Measurements from ENCODE around the gene PASK.

PASK gene

GRCh38 chr2:241091734-241092445, 57.4 kb downstream of the PASK start:
- Histone ChIP-seq H3K27ac (no peak overlapping the region), H3K4me3 (no peak overlapping the region)

GRCh38 chr2:241091201-241091600, 58.1 kb downstream of the PASK start:
- no peak overlapping the region for H3K4me3 ChIP-seq
- no peak overlapping the region for H3K27ac ChIP-seq

GRCh38 chr2:241088791-241089732, 60.2 kb downstream of the PASK start:
- Histone ChIP-seq H3K4me3 (no peak overlapping the region), H3K27ac (no peak overlapping the region)

GRCh38 chr2:241088376-241088775, 60.9 kb downstream of the PASK start:
- Histone ChIP-seq H3K27ac (no peak overlapping the region), H3K4me3 (no peak overlapping the region)

GRCh38 chr2:241087420-241088268, 61.6 kb downstream of the PASK start:
- H3K27ac ChIP-seq: no peak overlapping the region
- no peak overlapping the region for H3K4me3 ChIP-seq

GRCh38 chr2:241084856-241085444, 64.3 kb downstream of the PASK start:
- Histone ChIP-seq H3K27ac (no peak overlapping the region), H3K4me3 (no peak overlapping the region)

GRCh38 chr2:241083091-241083415, 66.2 kb downstream of the PASK start:
- Histone ChIP-seq H3K27ac (no peak overlapping the region), H3K4me3 (no peak overlapping the region)

GRCh38 chr2:241082341-241083090, 66.8 kb downstream of the PASK start:
- H3K27ac ChIP-seq: no peak overlapping the region
- H3K4me3 ChIP-seq: no peak overlapping the region

- H3K27ac ChIP-seq: peak overlapping the region in 1 of 21 experiments; percentile 52
- no peak overlapping the region for H3K4me3 ChIP-seq
These were observed 67.5 kb downstream of the PASK start for GRCh38 chr2:241081643-241082340.

- H3K27ac ChIP-seq: peak overlapping the region in 2 of 21 experiments; percentile 21 to 52
These were observed 68.1 kb downstream of the PASK start for GRCh38 chr2:241081190-241081642.

GRCh38 chr2:241080405-241081189, 68.7 kb downstream of the PASK start:
- H3K4me3 ChIP-seq: no peak overlapping the region
- H3K27ac ChIP-seq: peak overlapping the region in 1 of 21 experiments; percentile 21

More at GRCh38 chr2:241081190-241081642, 68.1 kb downstream of the PASK start:
- H3K4me3 ChIP-seq: no peak overlapping the region

- H3K4me3 ChIP-seq: no peak overlapping the region
- no peak overlapping the region for H3K27ac ChIP-seq
These were observed 74.3 kb downstream of the PASK start for GRCh38 chr2:241074901-241075540.

- no peak overlapping the region for H3K27ac ChIP-seq
- H3K4me3 ChIP-seq: no peak overlapping the region
These were observed 75.0 kb downstream of the PASK start for GRCh38 chr2:241074065-241074818.

- H3K27ac ChIP-seq: no peak overlapping the region
- no peak overlapping the region for H3K4me3 ChIP-seq
These were observed 75.9 kb downstream of the PASK start for GRCh38 chr2:241073166-241074064.

- Histone ChIP-seq H3K4me3 (no peak overlapping the region), H3K27ac (no peak overlapping the region)
These were observed 76.6 kb downstream of the PASK start for GRCh38 chr2:241072553-241073165.
